Coronary artery (tissue), 2 donors: ENCODE results near the gene GALNT18.

Experiments
- DNase-seq: peaks from one replicate; pipeline ENCODE4 v3.0.0-alpha.2; 2017; ENCODE audit warnings: low spot score
- H3K27ac ChIP-seq, 2 donors: fragments of 200-600 bp; sonication (generic); one replicate each; pipeline ENCODE4 v1.5.1; 2016 to 2019
- H3K4me3 ChIP-seq: fragments of 200-600 bp; sonication (generic); 2 replicates; pipeline ENCODE4 v1.5.1; 2016; ENCODE audit warnings: mild to moderate bottlenecking, moderate library complexity
- CTCF ChIP-seq: fragments of 200-600 bp; sonication (generic); IDR thresholded peaks from one replicate; pipeline ENCODE4 v1.5.1; 2019; ENCODE audit warnings: antibody characterized with exemption

GALNT18 gene

DNA sequence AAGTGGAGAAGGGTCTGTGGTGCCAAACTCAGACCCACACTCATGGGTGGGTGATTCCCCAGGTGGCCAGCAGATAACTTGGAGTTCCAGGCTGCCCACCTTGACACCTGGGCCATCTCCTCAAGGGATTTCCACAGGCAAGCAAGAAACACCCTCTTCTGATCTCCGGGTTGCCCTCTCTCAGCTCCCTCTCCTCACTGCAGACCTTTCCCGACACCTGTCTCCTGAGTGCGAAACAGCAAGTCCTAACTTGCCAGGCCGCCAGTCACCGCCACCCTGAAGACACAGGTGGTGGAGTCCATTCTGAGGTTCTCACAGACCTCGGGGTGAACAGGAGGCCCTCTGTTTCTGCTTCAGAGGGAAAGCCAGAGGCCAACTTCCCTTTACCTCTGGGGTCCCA is 16.6 kb downstream of the GALNT18 start:
- no peak overlapping the region for H3K4me3 ChIP-seq
- H3K27ac ChIP-seq = peak overlapping the region in 1 of 2 donors; percentile 14
- TF ChIP-seq CTCF = no peak
- DNase-seq = no peak

- no peak for DNase-seq
These were observed 17.3 kb downstream of the GALNT18 start for GRCh38 chr11:11604370-11604990.

GRCh38 chr11:11602011-11602410 is 19.8 kb downstream of the GALNT18 start:
- no peak overlapping the region for H3K27ac ChIP-seq
- H3K4me3 ChIP-seq = no peak overlapping the region
- DNase-seq = no peak
- TF ChIP-seq CTCF = no peak

More at GRCh38 chr11:11604370-11604990, 17.3 kb downstream of the GALNT18 start:
- Histone ChIP-seq H3K4me3 (no peak overlapping the region), H3K27ac (peak overlapping the region; percentile 5 to 14)
- no peak for TF ChIP-seq CTCF

DNA sequence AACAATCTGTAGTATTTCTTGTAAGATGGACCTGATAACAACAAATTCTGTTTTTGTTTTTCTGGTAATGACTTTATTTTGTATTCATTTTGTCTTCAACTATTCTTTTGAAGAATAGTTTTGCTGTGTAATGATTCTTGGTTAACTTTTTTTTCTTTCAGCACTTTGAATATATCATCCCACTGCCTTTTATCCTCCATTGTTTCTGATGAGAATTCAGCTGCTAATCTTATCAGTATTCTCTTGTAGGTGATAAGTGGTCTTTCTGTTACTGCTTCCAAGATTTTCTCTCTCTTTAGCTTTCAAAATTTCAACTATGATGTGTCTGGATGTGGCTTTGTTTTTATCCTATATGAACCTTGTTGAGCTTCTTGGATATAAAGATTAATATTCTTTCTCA is 21.5 kb downstream of the GALNT18 start:
- H3K27ac ChIP-seq = no peak overlapping the region
- DNase-seq = no peak
- TF ChIP-seq CTCF = no peak
- H3K4me3 ChIP-seq = no peak overlapping the region

GRCh38 chr11:11598243-11598642 is 23.6 kb downstream of the GALNT18 start:
- Histone ChIP-seq H3K4me3 (no peak overlapping the region), H3K27ac (no peak overlapping the region)
- no peak for TF ChIP-seq CTCF
- no peak for DNase-seq

- H3K27ac ChIP-seq = no peak overlapping the region
- DNase-seq = no peak
- TF ChIP-seq CTCF = no peak
- H3K4me3 ChIP-seq = no peak overlapping the region
These were observed 27.6 kb downstream of the GALNT18 start for GRCh38 chr11:11594162-11594561.

GRCh38 chr11:11592146-11592684 is 29.6 kb downstream of the GALNT18 start:
- Histone ChIP-seq H3K27ac (no peak overlapping the region), H3K4me3 (no peak overlapping the region)
- DNase-seq = no peak
- TF ChIP-seq CTCF = no peak
